Heart right ventricle (tissue), 16 donors: ENCODE data around the gene SESTD1. TPM values are rescaled to one million over a fixed set of nuclear protein-coding genes. Genes with fewer than 3 reads are reported as not detected.

Source experiments
- ATAC-seq, 8 donors: fragments of 200-7000 bp; cut with Tn5 transposase; one replicate each; pipeline ENCODE4 v1.9.1; 2020; ENCODE audit warnings: mild to moderate bottlenecking in 8 of 8, moderate library complexity in 8 of 8, moderate number of reproducible peaks in 1 of 8
- DNase-seq, 2 donors: peaks; one replicate each; pipeline ENCODE4 v3.0.0-alpha.2; 2020
- H3K27ac ChIP-seq, 10 donors: fragments of 200-600 bp; sonication (generic) in 2 of 10; one replicate each; pipeline versions ENCODE4 v1.5.0 to v1.8.0; 2020 to 2022; ENCODE audit warnings: mild to moderate bottlenecking in 3 of 10
- H3K27me3 ChIP-seq, 7 donors: fragments of 200-600 bp; one replicate each; pipeline ENCODE4 v1.8.0; 2021 to 2022; ENCODE audit warnings: mild to moderate bottlenecking in 2 of 7
- H3K36me3 ChIP-seq, 9 donors: fragments of 200-600 bp; sonication (generic) in 1 of 9; one replicate each; pipeline versions ENCODE4 v1.5.0 to v1.8.0; 2020 to 2022; ENCODE audit warnings: mild to moderate bottlenecking in 2 of 9
- H3K4me1 ChIP-seq, 9 donors: fragments of 200-600 bp; sonication (generic) in 1 of 9; one replicate each; pipeline versions ENCODE4 v1.5.0 to v1.8.0; 2020 to 2022; ENCODE audit warnings: mild to moderate bottlenecking in 4 of 9
- H3K4me3 ChIP-seq, 10 donors: fragments of 200-600 bp; sonication (generic) in 2 of 10; one replicate each; pipeline versions ENCODE4 v1.5.0 to v1.8.0; 2020 to 2022; ENCODE audit warnings: mild to moderate bottlenecking in 7 of 10, moderate library complexity in 2 of 10
- H3K9me3 ChIP-seq, 11 donors: fragments of 200-600 bp in 10 of 11; sonication (generic) in 2 of 11; one replicate each; pipeline versions ENCODE4 v1.5.0 to v1.8.0; 2013 to 2022; ENCODE audit warnings: mild to moderate bottlenecking in 2 of 11, control low read depth in 1 of 11, moderate library complexity in 1 of 11
- WGBS, 2 donors: extraction: QIAGEN DNeasy Blood & Tissue Kit; methylation state at CpG; one replicate each; pipeline ENCODE4 v1.1.7; 2013; ENCODE audit warnings: inconsistent platforms in 1 of 2; 5-methylcytosine and 5-hydroxymethylcytosine counted together
- intact Hi-C, 10 donors: fragments of 100-400 bp; cut with DNase I; formaldehyde crosslinking; loops; one replicate each; pipeline versions ENCODE4 v1.11.1 to v1.14.2; 2022
- long read RNA-seq, 3 donors: library from polyadenylated mRNA; unstranded; transcript quantifications; one replicate each; pipeline ENCODE4 v2.0.0, GENCODE V29; 2020 to 2021
- polyA plus RNA-seq, 2 donors: library from polyadenylated mRNA; stranded (reverse); fragments of 200-250 nt; gene quantifications; one replicate each; pipeline ENCODE4 v1.2.3, GENCODE V29; 2013
- total RNA-seq, 10 donors: library from RNA; stranded (reverse); fragmentation: NEBNext Ultra II Directional in 3 of 10; extraction: Animal tissue kit (Norgen Biotek cat#: 25700) in 3 of 10; gene quantifications; one replicate each; pipeline versions ENCODE4 v1.2.1 to v1.2.4, GENCODE V29; 2021 to 2023
- TF ChIP-seq, protein P1 (sequence below), 9 donors: fragments of 200-600 bp; sonication (generic) in 2 of 9; IDR thresholded peaks; one replicate each; pipeline versions ENCODE4 v1.5.0 to v1.8.0; 2021 to 2022; ENCODE audit warnings: antibody characterized with exemption in 9 of 9, mild to moderate bottlenecking in 5 of 9, moderate library complexity in 1 of 9
- donor health status: Arrhythmogenic right ventricular cardiomyopathy.
- donor health status: ischemic (EF 13 %, LVEDD 7.1; RV severe dilation, severe dysfunction).
- donor health status: healthy with polysubstance abuse.
- donor health status: DM: no; HTN: yes; CAD: no.
- donor health status: DM: no; HTN: no; CAD: no.
- donor health status: ischemic (EF 25% LVEDD 6.9; RV normal size, moderate dysfunction).
- donor health status: ischemic (EF 25% LVEDD 5.7; RV mildly dilated, moderate dysfunction).
- donor health status: healthy.
- donor health status: DM: yes; HTN: yes; CAD: no.
- donor health status: Ischemic cardiomyopathy.
- donor health status: ischemic (EF 35%, LVEDD 5.7; RV mildly dilated, moderate dysfunction).
- donor health status: nonischemic (EF 11% LVEDD 7.7; RV severe dilation, severe dysfunction).
- donor health status: DM: yes; HTN: yes; CAD: no.
- donor health status: PGD.
- donor health status: ischemic (EF 29% LVEDD 5.4; RV normal size, mild dysfunction).
- donor health status: nonischemic (EF 23%, LVEDD 6.1; RV moderate dilation, normal function).

SESTD1 gene, protein sequence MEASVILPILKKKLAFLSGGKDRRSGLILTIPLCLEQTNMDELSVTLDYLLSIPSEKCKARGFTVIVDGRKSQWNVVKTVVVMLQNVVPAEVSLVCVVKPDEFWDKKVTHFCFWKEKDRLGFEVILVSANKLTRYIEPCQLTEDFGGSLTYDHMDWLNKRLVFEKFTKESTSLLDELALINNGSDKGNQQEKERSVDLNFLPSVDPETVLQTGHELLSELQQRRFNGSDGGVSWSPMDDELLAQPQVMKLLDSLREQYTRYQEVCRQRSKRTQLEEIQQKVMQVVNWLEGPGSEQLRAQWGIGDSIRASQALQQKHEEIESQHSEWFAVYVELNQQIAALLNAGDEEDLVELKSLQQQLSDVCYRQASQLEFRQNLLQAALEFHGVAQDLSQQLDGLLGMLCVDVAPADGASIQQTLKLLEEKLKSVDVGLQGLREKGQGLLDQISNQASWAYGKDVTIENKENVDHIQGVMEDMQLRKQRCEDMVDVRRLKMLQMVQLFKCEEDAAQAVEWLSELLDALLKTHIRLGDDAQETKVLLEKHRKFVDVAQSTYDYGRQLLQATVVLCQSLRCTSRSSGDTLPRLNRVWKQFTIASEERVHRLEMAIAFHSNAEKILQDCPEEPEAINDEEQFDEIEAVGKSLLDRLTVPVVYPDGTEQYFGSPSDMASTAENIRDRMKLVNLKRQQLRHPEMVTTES
- total RNA-seq (10 to 100 TPM; 28.6 to 41.7 (median 35.6) TPM), polyA plus RNA-seq (1 to 10 TPM; 6.0 to 8.0 TPM)
- long read RNA-seq, donor 1, full-length matches to known transcripts = 27 of 31 reads
- long read RNA-seq, donor 1, partial matches to known transcripts = 3 of 31 reads
- long read RNA-seq, donor 1, other reads (novel, unspliced or antisense) = 1 of 31 reads
- long read RNA-seq, donor 2, full-length matches to known transcripts = 34 of 46 reads
- long read RNA-seq, donor 2, partial matches to known transcripts = 2 of 46 reads
- long read RNA-seq, donor 2, other reads (novel, unspliced or antisense) = 10 of 46 reads
- long read RNA-seq, donor 3, full-length matches to known transcripts = 13 of 29 reads
- long read RNA-seq, donor 3, partial matches to known transcripts = 7 of 29 reads
- long read RNA-seq, donor 3, other reads (novel, unspliced or antisense) = 9 of 29 reads

DNA sequence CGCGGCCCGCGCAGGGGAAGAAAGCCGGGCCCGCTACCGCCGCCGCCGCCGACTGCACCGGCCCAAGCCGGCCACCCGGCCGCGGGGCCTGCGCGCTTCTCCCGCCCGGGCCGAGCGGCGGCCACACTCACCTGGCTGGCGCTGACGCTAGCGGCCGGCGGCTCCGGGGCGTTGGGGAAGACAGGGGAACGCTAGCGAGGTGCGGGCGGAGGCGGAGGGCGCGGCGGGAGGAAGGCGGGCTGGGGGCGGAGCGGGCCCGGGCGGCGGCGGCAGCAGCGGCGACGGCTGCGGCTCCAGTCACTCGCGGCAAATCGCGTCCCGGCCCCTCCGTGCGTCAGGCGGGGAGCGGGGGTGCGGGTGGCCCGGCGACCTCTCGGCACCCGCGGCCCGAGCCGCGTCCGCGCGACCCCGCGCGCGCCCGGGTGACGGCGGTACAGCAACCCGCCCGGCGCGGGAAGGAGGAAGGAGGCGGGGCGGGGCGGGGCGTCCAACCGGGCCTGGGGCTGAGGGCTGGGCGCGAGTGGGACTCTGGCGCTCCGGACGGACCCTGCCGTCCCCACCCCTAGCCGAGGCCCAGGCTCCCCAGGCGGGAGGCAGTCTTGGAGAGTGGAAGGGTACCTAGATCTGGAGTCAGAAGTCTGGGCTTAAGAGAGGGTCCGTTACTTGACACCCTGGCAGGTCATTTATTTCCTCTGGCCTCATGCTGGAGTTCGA is at the start of gene SESTD1:
SESTD1 (minus strand) TSS at position 465 of the 714 bp plus-strand sequence. CDS start 72,991 bp downstream, outside the sequence.
- Histone ChIP-seq H3K27ac (peak within 1 kb of the TSS; percentile 67 to 94 (median 82)), H3K4me1 (peaks cover 0 to 50% (median 19%) of the 10 kb centered on the region in 9 donors), H3K36me3 (no peaks in the 10 kb centered on the region), H3K27me3 (no peaks in the 10 kb centered on the region), H3K9me3 (no peaks in the 10 kb centered on the region), H3K4me3 (peak within 1 kb of the TSS; percentile 44 to 85 (median 76))
- WGBS, 2 donors = 1% methylated on average over 55 to 88 of the region's 96 CpGs
- DNase-seq (peak; percentile 71 to 79), ATAC-seq (peak; percentile 82 to 89 (median 84))
- TF ChIP-seq, protein P1, sequence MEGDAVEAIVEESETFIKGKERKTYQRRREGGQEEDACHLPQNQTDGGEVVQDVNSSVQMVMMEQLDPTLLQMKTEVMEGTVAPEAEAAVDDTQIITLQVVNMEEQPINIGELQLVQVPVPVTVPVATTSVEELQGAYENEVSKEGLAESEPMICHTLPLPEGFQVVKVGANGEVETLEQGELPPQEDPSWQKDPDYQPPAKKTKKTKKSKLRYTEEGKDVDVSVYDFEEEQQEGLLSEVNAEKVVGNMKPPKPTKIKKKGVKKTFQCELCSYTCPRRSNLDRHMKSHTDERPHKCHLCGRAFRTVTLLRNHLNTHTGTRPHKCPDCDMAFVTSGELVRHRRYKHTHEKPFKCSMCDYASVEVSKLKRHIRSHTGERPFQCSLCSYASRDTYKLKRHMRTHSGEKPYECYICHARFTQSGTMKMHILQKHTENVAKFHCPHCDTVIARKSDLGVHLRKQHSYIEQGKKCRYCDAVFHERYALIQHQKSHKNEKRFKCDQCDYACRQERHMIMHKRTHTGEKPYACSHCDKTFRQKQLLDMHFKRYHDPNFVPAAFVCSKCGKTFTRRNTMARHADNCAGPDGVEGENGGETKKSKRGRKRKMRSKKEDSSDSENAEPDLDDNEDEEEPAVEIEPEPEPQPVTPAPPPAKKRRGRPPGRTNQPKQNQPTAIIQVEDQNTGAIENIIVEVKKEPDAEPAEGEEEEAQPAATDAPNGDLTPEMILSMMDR (IDR thresholded peaks at IDR 0.05) = no peak
- intact Hi-C loops = loop anchor here in 1 of 10 donors (10.0 kb wide), 1 partner anchor 50 kb away; no protein-coding TSS in a partner anchor

DNA sequence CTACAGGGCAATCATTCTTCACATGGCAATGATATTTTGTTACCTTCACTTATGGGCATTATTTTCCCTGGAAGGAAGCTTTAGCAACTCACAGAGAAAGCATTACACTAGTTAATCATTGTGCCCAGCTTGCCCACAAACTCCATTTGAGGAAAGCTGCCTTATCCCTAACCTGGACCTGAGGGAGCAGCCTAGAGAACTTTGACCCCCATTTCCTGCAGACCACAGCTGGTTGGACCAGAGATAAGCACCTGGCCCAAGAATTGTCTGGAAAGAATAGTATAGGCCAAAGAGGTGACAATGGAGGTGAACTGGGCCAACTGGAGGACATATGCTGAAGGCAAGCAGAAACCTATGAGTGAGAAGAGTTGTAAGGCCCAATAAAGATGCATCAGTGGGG is 48.4 kb upstream of the SESTD1 start:
- no peak for ATAC-seq

DNA sequence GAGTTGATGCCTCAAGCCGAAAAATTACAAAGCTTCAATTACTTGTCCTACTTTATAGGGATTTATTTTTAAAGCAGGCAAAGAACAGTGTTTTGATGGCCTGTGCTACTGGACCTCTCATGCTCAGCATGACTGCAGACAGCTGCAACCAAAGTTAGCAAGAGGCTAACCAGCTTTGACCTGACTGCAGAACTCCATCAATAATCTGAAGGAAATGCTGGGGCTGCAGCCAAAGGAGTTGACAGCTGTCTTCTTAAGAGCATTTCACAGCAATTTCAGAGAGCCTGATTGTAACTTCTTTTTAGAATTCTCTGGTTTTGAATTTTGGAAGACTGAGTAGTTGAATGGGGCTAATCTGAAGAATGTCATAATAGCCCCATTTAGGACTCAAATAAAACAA is 46.5 kb upstream of the SESTD1 start:
- Histone ChIP-seq H3K9me3 (peaks cover 0 to 10% (median 0%) of the 10 kb centered on the region in 11 donors), H3K27ac (no peak overlapping the region), H3K4me3 (no peak overlapping the region), H3K4me1 (no peaks in the 10 kb centered on the region), H3K36me3 (no peaks in the 10 kb centered on the region), H3K27me3 (no peaks in the 10 kb centered on the region)
- DNase-seq (no peak), ATAC-seq (peak in 1 of 8 donors; percentile 69)
- intact Hi-C loops = no loop called here
- 49 to 74% methylated on average over 1 of the region's 1 CpG for WGBS, 2 donors
- TF ChIP-seq, protein P1 (IDR thresholded peaks at IDR 0.05) = no peak

More for the DNA sequence above, 48.4 kb upstream of the SESTD1 start:
- H3K4me1 ChIP-seq = no peaks in the 10 kb centered on the region
- no peak for DNase-seq
- no peaks in the 10 kb centered on the region for H3K27me3 ChIP-seq
- no peak overlapping the region for H3K27ac ChIP-seq
- TF ChIP-seq, protein P1 (IDR thresholded peaks at IDR 0.05) = no peak
- intact Hi-C loops = no loop called here
- no peaks in the 10 kb centered on the region for H3K36me3 ChIP-seq
- no peak overlapping the region for H3K4me3 ChIP-seq
- H3K9me3 ChIP-seq = peaks cover 0 to 14% (median 0%) of the 10 kb centered on the region in 11 donors
